ENCODE results near the gene DIS3L2. TPM values are rescaled to one million over a fixed set of nuclear protein-coding genes. Genes with fewer than 3 reads are reported as not detected.

The DIS3L2 gene
- total and polyA plus RNA-seq, 2 experiments from 2014 or later, result 15.2 to 25.3 TPM

DNA sequence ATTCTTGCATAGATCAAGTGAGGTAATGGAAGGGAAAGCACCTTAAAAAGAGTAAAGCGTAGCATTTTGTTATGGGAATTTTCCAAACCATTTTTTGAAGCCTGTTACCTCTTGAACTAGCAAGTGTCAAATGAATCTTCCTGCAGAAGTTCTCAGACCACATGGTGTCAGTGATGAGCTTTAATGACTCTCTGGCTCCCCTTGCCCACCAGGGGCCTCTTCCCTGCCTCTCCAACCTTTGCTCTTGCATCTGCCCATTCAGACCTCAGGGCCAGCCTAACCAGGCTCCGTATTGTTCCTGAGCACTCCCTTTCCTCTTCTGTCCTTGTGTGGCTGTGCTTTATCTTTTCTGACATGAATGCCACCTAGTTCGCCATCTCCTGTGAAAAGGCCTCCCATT, 155.9 kb downstream of the DIS3L2 start:
- no peak overlapping the region for H2AFZ ChIP-seq
- H3K27me3 ChIP-seq (ENCODE audit: insufficient read depth), result no peaks in the 10 kb centered on the region
- peak; percentile 75 for DNase-seq (ENCODE audit: low spot score)
- H3K4me3 Mint-ChIP-seq, result no peak overlapping the region
- H3K27me3 Mint-ChIP-seq (ENCODE audit: insufficient read depth, low read depth, poor library complexity), result peaks cover 3% of the 10 kb centered on the region
- H3K27ac ChIP-seq (ENCODE audit: low read depth), result no peak overlapping the region
- no peaks in the 10 kb centered on the region for H3K79me2 ChIP-seq (replicated peaks; ENCODE audit: insufficient read depth)
- H3K4me1 ChIP-seq (ENCODE audit: insufficient read depth), result 0 out of 2 replicates have a peak, but pooled peaks cover 7% of the 10 kb centered on the region
- no peak overlapping the region for H3K27ac Mint-ChIP-seq
- peak; percentile 95 for ATAC-seq
- H3K4me1 Mint-ChIP-seq, result peaks cover 14% of the 10 kb centered on the region; the same call in 2 of the 3 replicates
- 0 out of 2 replicates have a peak, but pooled peaks cover 3% of the 10 kb centered on the region for H4K20me1 ChIP-seq (replicated peaks; ENCODE audit: insufficient read depth)
- H3K4me2 ChIP-seq, result no peak overlapping the region
- H3K36me3 Mint-ChIP-seq (ENCODE audit: low read depth), result no peaks in the 10 kb centered on the region
- TF ChIP-seq POLR2AphosphoS5 (IDR thresholded peaks at IDR 0.05; ENCODE audit: low read depth) (no peak), JUNB (IDR thresholded peaks at IDR 0.05; ENCODE audit: unreplicated experiment) (no peak), CTCF (conservative IDR thresholded peaks at IDR 0.05; ENCODE audit: low read depth in 2 of 2) (peak; percentile 51 to 72)
- H3K4me3 ChIP-seq, result no peak overlapping the region
- no peaks in the 10 kb centered on the region for H3F3A ChIP-seq (replicated peaks; ENCODE audit: low read depth)
- no peaks in the 10 kb centered on the region for H3K9me3 Mint-ChIP-seq
- no peaks in the 10 kb centered on the region for H3K9me2 ChIP-seq (ENCODE audit: insufficient read depth)
- no peaks in the 10 kb centered on the region for H3K36me3 ChIP-seq (ENCODE audit: insufficient read depth)

- Mint-ChIP-seq H3K9me3 (no peaks in the 10 kb centered on the region), H3K4me3 (no peak overlapping the region), H3K27ac (no peak overlapping the region), H3K4me1 (peaks cover 9% of the 10 kb centered on the region; the same call in 2 of the 3 replicates), H3K36me3 (ENCODE audit: low read depth) (no peaks in the 10 kb centered on the region), H3K27me3 (ENCODE audit: insufficient read depth, low read depth, poor library complexity) (peaks cover 4% of the 10 kb centered on the region)
- ATAC-seq, result no peak
- no peaks in the 10 kb centered on the region for H3F3A ChIP-seq (replicated peaks; ENCODE audit: low read depth)
- no peaks in the 10 kb centered on the region for H3K27me3 ChIP-seq (ENCODE audit: insufficient read depth)
- H3K27ac ChIP-seq (ENCODE audit: low read depth), result no peak overlapping the region
- no peaks in the 10 kb centered on the region for H3K36me3 ChIP-seq (ENCODE audit: insufficient read depth)
- H3K79me2 ChIP-seq (replicated peaks; ENCODE audit: insufficient read depth), result no peaks in the 10 kb centered on the region
- H3K4me3 ChIP-seq, result no peak overlapping the region
- 0 out of 2 replicates have a peak, but pooled peaks cover 2% of the 10 kb centered on the region for H3K4me1 ChIP-seq (ENCODE audit: insufficient read depth)
- DNase-seq (ENCODE audit: low spot score), result no peak
- H3K9me2 ChIP-seq (ENCODE audit: insufficient read depth), result no peaks in the 10 kb centered on the region
- H2AFZ ChIP-seq, result no peak overlapping the region
- H3K4me2 ChIP-seq, result no peak overlapping the region
- no peaks in the 10 kb centered on the region for H4K20me1 ChIP-seq (replicated peaks; ENCODE audit: insufficient read depth)
- no peak for TF ChIP-seq NANOG (IDR thresholded peaks at IDR 0.05; ENCODE audit: borderline replicate concordance)
- no peak for TF ChIP-seq CTCF (conservative IDR thresholded peaks at IDR 0.05; ENCODE audit: low read depth in 2 of 2)
- no peak for TF ChIP-seq EZH2 (IDR thresholded peaks at IDR 0.05; ENCODE audit: low read depth, unreplicated experiment)
- TF ChIP-seq JUNB (IDR thresholded peaks at IDR 0.05; ENCODE audit: unreplicated experiment), result no peak
- TF ChIP-seq EZH2phosphoT487 (IDR thresholded peaks at IDR 0.05; ENCODE audit: unreplicated experiment), result no peak
- no peak for TF ChIP-seq ZNF462 (CRISPR knock-in tag; IDR thresholded peaks at IDR 0.05)
- TF ChIP-seq CREB1 (CRISPR knock-in tag; IDR thresholded peaks at IDR 0.05; ENCODE audit: low read depth), result no peak
- no peak for TF ChIP-seq ZNF331 (CRISPR knock-in tag; IDR thresholded peaks at IDR 0.05; ENCODE audit: low read depth)
- TF ChIP-seq ZNF114 (CRISPR knock-in tag; IDR thresholded peaks at IDR 0.05), result no peak
- TF ChIP-seq STAT1 (IDR thresholded peaks at IDR 0.05; ENCODE audit: unreplicated experiment), result no peak
- no peak for TF ChIP-seq POLR2AphosphoS5 (IDR thresholded peaks at IDR 0.05; ENCODE audit: low read depth)
Measured at GRCh38 chr2:232120911-232121310, 159.4 kb downstream of the DIS3L2 start.
